Eye (tissue), 1 donor: Measurements from ENCODE around the gene CENPW.

Experiments used
- DNase-seq: peaks from one replicate; pipeline ENCODE4 v3.0.0-alpha.2; 2015

CENPW gene

DNA sequence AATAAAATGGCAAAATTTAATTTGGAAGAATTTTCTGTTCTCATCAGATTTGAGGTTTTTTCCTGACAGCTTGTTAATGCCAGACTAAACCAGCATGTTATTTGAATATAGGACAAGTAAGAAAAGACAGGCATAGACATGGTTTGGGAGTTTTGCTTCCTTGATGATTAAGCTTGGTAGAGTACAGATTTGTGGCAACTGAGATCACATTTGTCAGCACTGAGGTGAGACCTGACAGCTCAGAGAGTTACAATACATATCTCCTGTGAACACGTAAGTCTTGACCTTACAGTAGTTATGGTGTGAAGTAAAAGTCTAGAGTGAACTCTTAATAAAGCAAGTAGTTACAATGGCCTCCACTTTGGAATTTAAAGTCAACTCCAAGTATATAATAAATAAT, 34.5 kb downstream of the CENPW start:
- DNase-seq = no peak

DNA sequence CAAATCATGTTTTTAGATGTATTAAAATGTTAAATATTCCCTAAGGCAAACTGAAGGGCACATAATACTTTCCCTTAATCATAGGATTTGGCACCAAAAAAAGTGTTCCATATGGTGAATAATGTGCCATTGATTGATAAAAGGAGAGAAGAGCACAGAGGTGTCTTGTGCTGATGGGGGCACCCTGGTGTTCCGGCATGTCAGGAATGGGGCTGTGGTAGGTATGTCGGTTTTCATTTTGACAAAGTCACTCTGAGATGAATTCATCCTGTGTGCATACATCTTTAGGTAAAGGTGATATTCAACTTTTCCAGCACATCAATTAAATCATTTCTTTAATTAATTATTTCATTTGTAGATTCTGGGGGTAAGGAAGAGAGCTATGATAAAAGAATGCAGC, 36.8 kb downstream of the CENPW start:
- no peak for DNase-seq

DNA sequence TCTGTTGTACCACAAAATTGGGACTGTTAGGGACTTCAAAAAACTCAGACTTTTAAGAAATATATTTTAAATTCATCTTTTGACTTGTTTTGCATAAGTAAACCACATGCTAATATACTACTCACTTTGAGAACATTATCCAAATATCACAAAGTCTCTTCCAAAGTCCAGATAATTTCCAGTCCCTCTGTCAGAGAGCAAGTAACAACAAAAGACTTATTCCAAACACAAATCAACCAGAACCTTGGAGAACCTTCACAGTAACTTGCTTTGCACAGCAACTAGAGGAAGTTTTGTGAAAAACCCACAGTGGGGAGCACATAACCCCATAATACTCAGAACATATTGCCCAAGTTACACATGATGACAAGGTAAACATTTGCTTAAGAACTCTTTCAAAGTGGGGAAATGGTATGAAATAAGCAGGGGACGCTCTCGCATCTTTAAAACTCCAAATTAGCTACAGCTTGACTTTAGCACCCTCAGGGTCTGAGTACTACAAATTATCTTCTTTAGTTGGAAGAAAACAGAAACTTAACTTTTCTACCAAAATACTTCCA, 37.8 kb downstream of the CENPW start:
- DNase-seq = no peak

DNA sequence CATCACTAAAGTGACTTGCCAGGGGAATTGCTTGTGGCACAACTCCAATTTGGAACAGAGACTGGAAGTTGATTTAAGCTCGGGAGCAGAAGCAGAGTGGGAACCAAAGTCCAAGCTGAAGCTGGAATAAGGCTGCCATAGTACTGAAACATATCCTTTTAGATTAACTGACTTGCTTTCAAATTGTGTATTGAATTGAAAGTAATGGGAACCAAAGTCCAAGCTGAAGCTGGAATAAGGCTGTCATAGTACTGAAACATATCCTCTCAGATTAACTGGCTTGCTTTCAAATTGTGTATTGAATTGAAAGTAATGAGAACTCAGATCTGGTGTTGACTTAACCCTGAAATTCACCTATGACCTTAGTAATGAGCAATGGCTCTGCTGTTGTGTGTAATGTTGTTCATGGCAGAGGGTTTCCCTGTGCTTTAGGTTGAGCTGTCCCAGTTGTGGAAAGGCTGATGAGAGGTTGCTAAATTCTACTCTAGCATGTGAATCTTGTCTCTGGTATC, 40.2 kb downstream of the CENPW start:
- peak; percentile 31 for DNase-seq

DNA sequence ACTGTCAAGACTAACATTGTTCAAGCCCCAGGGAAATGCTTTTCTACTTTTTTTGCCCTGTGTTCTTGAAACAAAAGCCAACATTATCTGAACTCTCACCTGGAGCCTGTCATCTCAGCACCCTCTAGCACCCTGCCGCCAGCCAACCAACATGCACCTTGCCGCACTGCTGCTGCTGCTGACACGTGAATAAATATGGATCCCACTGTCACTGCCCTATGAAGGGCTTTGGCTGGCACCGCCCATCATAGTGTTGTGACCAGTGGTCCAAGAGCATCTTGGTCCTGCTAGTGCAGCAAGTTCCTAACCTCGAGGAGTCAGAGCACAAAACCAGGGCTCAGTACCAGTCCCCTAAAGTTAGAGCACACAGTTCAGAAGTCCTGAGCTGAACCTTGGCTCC, 41.6 kb downstream of the CENPW start:
- DNase-seq = no peak

DNA sequence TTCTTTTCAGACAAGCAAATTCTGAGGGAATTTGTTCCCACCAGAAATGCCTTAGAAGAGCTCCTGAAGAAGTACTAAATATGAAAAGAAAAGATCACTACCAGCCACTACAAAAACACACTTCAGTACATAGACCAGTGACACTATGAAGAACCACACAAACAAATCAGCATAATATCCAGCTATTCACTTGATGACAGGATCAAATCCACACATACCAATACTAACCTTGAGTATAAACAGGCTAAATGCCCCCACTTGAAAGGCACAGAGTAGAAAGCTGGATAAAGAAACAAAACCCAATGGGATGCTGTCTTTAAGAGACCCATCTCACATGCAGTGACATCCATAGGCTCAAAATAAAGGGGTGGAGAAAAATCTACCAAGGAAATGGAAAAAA, 43.3 kb downstream of the CENPW start:
- DNase-seq = no peak

DNA sequence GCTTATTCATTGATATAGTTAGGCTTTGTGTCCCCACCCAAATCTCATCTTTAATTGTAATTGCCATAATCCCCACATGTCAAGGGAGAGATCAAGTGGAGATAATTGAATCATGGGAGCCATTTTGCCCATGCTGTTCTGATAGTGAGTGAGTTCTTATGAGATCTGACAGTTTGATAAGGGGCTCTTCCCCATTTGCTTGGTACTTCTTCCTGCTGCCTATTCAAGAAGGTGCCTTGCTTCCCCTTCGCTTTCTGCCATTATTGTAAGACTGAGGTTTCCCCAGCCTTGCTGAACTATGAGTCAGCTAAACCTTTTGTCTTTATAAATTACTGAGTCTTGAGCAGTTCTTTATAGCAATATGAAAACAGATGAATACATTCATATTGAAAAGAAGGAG, 45.6 kb downstream of the CENPW start:
- no peak for DNase-seq

DNA sequence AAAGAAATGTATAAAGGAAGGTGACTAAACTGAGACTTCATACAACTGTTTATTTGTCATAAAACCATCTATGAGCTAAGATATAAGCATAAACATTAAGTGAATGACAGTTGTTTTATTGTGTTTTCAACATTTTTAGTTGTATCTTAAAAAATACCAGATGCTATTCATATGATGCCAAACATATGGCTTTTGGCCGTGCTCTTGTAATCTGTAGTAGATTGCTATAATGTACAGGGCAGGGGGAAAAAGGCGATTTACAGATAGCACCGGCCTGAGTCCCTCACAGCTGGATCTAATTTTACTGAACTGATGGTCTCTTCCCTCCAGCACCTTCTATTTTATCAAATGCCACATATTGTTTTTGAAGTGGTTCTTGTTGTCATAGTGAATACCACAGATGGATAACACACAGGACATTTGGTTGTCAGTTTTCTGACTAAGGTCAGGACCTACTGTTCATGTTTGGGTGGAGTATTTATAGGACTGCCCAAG, 48.2 kb downstream of the CENPW start:
- peak; percentile 2 for DNase-seq

DNA sequence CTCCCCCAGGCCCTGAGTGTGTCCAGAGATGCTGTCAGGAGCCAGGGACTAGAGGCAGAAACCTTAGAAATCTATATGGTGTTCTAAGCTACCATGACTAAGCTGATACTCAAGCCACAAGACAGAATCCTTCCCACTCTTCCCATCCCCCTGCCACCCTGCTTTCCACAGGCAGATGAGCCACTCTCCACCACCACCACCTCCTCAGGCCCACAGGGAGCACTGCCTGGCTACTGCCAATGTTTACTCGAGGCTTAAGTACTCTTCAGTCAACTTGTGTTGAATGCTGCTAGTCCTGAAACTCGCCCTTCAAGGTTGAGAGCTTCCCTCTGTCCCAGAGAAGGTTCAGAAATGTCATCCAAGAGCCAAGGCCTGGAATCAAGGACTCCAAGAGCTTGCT, 56.2 kb downstream of the CENPW start:
- DNase-seq = no peak
